Neural crest cell (in vitro differentiated cells): ENCODE results near the gene AP1M1. TPM values are rescaled to one million over a fixed set of nuclear protein-coding genes. Genes with fewer than 3 reads are reported as not detected.
A peak's percentile ranks its signal among the peaks of the same experiment; 100 is the strongest.

Source experiments
- DNase-seq: peaks from one replicate; pipeline ENCODE4 v3.0.0; 2021; ENCODE audit warnings: low read depth, mixed read lengths, low spot score
- H3K27ac Mint-ChIP-seq: one replicate; pipeline ENCODE4 v1.8.0; 2021; ENCODE audit warnings: mild to moderate bottlenecking, mixed read lengths; ENCODE audit not compliant: unreplicated experiment
- H3K27me3 Mint-ChIP-seq: 2 replicates; pipeline ENCODE4 v1.8.0; 2021; ENCODE audit warnings: low read depth, mild to moderate bottlenecking, mixed read lengths
- H3K36me3 Mint-ChIP-seq: 2 replicates; pipeline ENCODE4 v1.8.0; 2021; ENCODE audit warnings: low read depth, mild to moderate bottlenecking, mixed read lengths
- H3K4me1 Mint-ChIP-seq: 2 replicates; pipeline ENCODE4 v1.8.0; 2021; ENCODE audit warnings: mixed read lengths
- H3K4me3 Mint-ChIP-seq: one replicate; pipeline ENCODE4 v1.8.0; 2021; ENCODE audit warnings: mild to moderate bottlenecking, mixed read lengths
- H3K9me3 Mint-ChIP-seq: 2 replicates; pipeline ENCODE4 v1.8.0; 2021; ENCODE audit warnings: mixed read lengths
- CTCF ChIP-seq: fragments of 200-600 bp; sonication (generic); conservative IDR thresholded peaks from 2 replicates; pipeline ENCODE4 v1.5.0; 2021; ENCODE audit warnings: antibody characterized with exemption, mild to moderate bottlenecking
- total RNA-seq: library from RNA; stranded (reverse); gene quantifications from 2 replicates; pipeline ENCODE4 v1.2.1, GENCODE V29; 2021

The AP1M1 gene
- total RNA-seq, 1 donor from 2014 or later = 97.6 TPM

- Mint-ChIP-seq H3K27ac (peak overlapping the region; percentile 57), H3K9me3 (no peaks in the 10 kb centered on the region), H3K36me3 (peaks cover 28% of the 10 kb centered on the region), H3K27me3 (no peaks in the 10 kb centered on the region), H3K4me1 (no peaks in the 10 kb centered on the region), H3K4me3 (no peak overlapping the region)
- TF ChIP-seq CTCF = no peak
- DNase-seq = no peak
These were observed 11.3 kb downstream of the AP1M1 start for GRCh38 chr19:16208847-16209665.

- TF ChIP-seq CTCF = no peak
- Mint-ChIP-seq H3K36me3 (peaks cover 28% of the 10 kb centered on the region), H3K27me3 (no peaks in the 10 kb centered on the region), H3K27ac (no peak overlapping the region), H3K9me3 (no peaks in the 10 kb centered on the region), H3K4me3 (no peak overlapping the region), H3K4me1 (no peaks in the 10 kb centered on the region)
- DNase-seq = no peak
These were observed 12.5 kb downstream of the AP1M1 start for GRCh38 chr19:16210168-16210567.

- peaks cover 41% of the 10 kb centered on the region for H3K36me3 Mint-ChIP-seq
- no peaks in the 10 kb centered on the region for H3K4me1 Mint-ChIP-seq
- no peak for DNase-seq
- H3K9me3 Mint-ChIP-seq = no peaks in the 10 kb centered on the region
- no peak overlapping the region for H3K4me3 Mint-ChIP-seq
- no peak overlapping the region for H3K27ac Mint-ChIP-seq
- TF ChIP-seq CTCF = no peak
- H3K27me3 Mint-ChIP-seq = no peaks in the 10 kb centered on the region
These were observed 15.4 kb downstream of the AP1M1 start for GRCh38 chr19:16213076-16213475.

GRCh38 chr19:16216744-16217670 is 19.3 kb downstream of the AP1M1 start:
- no peak for TF ChIP-seq CTCF
- no peaks in the 10 kb centered on the region for H3K27me3 Mint-ChIP-seq
- no peaks in the 10 kb centered on the region for H3K4me1 Mint-ChIP-seq
- DNase-seq = no peak
- peaks cover 55% of the 10 kb centered on the region for H3K36me3 Mint-ChIP-seq
- peaks cover 6% of the 10 kb centered on the region for H3K9me3 Mint-ChIP-seq
- peak overlapping the region; percentile 81 for H3K27ac Mint-ChIP-seq
- H3K4me3 Mint-ChIP-seq = no peak overlapping the region

- H3K36me3 Mint-ChIP-seq = peaks cover 53% of the 10 kb centered on the region
- H3K4me3 Mint-ChIP-seq = no peak overlapping the region
These were observed 20.2 kb downstream of the AP1M1 start for GRCh38 chr19:16217716-16218451.

More at GRCh38 chr19:16217716-16218451, 20.2 kb downstream of the AP1M1 start:
- Mint-ChIP-seq H3K9me3 (peaks cover 6% of the 10 kb centered on the region), H3K27me3 (no peaks in the 10 kb centered on the region), H3K27ac (no peak overlapping the region), H3K4me1 (no peaks in the 10 kb centered on the region)
- DNase-seq = no peak
- no peak for TF ChIP-seq CTCF
